Vagina (tissue), 2 donors: ENCODE measurements around the gene IGF2BP1. TPM values are rescaled to one million over a fixed set of nuclear protein-coding genes. Genes with fewer than 3 reads are reported as not detected.

Source experiments
- DNase-seq, 2 donors: peaks; one replicate each; pipeline ENCODE4 v3.0.0-alpha.2; 2017; ENCODE audit errors: extremely low spot score in 2 of 2
- H3K27ac ChIP-seq: fragments of 200-600 bp; sonication (generic); one replicate; pipeline ENCODE4 v1.5.1; 2019
- H3K27me3 ChIP-seq: fragments of 200-600 bp; sonication (generic); one replicate; pipeline ENCODE4 v1.5.1; 2019
- H3K36me3 ChIP-seq, 2 donors: fragments of 200-600 bp; sonication (generic); one replicate each; pipeline ENCODE4 v1.5.1; 2017 to 2019
- H3K4me1 ChIP-seq: fragments of 200-600 bp; sonication (generic); one replicate; pipeline ENCODE4 v1.5.1; 2019
- H3K4me3 ChIP-seq, 2 donors: fragments of 200-600 bp; sonication (generic); 1 replicate in 1 of 2; 2 replicates in 1 of 2; pipeline ENCODE4 v1.5.1; 2016 to 2019
- H3K9me3 ChIP-seq: fragments of 200-600 bp; sonication (generic); one replicate; pipeline ENCODE4 v1.5.1; 2019
- POLR2A ChIP-seq, 2 donors: fragments of 450-650 bp; IDR thresholded peaks; one replicate each; pipeline ENCODE4 v1.6.1; 2017; ENCODE audit warnings: antibody characterized with exemption in 2 of 2, mild to moderate bottlenecking in 2 of 2, moderate library complexity in 2 of 2
- POLR2AphosphoS5 ChIP-seq, 2 donors: sonication (generic); formaldehyde crosslinking; IDR thresholded peaks; one replicate each; pipeline ENCODE4 v1.9.0; 2017; ENCODE audit warnings: antibody characterized with exemption in 2 of 2, mild to moderate bottlenecking in 2 of 2, low read depth in 1 of 2; ENCODE audit not compliant: insufficient read depth in 1 of 2
- intact Hi-C: fragments of 100-400 bp; cut with DNase I; formaldehyde crosslinking; loops from one replicate; pipeline ENCODE4 v1.15.1; 2023
- total RNA-seq: library from RNA; depleted of rRNA; stranded (reverse); fragments of >200 nt; gene quantifications from one replicate; pipeline ENCODE4 v1.2.3, GENCODE V29; 2016
- TF ChIP-seq, protein P1 (sequence below), 3 experiments: fragments of 450-650 bp in 2 of 3; fragments of 200-600 bp in 1 of 3; sonication (generic) in 1 of 3; IDR thresholded peaks; one replicate each; pipeline ENCODE4 v1.5.1; 2017 to 2019; ENCODE audit warnings: antibody characterized with exemption in 3 of 3, mild to moderate bottlenecking in 2 of 3, moderate library complexity in 2 of 3

Gene IGF2BP1
- total RNA-seq, 1 donor from 2014 or later: not detected

DNA sequence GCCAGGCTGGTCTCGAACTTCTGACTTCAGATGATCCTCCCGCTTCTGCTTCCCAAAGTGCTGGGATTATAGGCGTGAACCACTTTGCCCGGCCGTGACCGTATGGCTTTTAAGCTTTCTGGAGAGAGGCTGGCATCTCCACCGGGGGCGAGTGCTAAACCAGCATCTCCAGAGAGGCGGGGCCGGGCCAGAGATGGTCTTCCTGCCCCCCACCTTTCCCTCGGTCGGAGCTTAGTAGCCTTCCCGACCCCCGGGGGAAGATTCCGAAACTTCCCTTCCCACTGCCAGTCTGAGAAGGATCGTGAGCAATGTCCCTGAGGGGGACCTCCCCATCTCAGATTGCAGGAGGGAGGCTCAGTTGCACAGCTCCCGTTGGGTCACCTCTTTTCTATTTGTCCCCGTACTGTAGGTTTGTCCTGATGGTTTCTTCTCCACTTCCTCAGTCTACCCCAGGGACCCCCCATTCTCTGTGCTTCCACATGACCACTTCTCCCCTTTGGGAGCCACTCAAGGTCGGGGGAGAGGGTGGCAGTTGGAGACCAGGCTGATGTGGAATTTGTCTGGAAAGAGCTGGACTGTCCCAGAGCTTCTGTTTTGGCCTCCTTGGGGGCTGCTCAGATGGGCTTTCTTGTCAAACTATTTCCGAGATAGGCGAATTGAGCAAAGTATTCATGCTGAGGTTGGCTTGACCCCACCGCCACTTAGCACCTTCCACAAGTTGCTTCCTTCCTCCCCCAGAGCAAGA lies 18.2 kb downstream of the IGF2BP1 start:
- intact Hi-C loops: no loop called here
- no peak overlapping the region for H3K4me3 ChIP-seq
- no peak for TF ChIP-seq POLR2AphosphoS5 (IDR thresholded peaks at IDR 0.05; ENCODE audit: insufficient read depth in 1 of 2, low read depth in 1 of 2)
- TF ChIP-seq, protein P1, sequence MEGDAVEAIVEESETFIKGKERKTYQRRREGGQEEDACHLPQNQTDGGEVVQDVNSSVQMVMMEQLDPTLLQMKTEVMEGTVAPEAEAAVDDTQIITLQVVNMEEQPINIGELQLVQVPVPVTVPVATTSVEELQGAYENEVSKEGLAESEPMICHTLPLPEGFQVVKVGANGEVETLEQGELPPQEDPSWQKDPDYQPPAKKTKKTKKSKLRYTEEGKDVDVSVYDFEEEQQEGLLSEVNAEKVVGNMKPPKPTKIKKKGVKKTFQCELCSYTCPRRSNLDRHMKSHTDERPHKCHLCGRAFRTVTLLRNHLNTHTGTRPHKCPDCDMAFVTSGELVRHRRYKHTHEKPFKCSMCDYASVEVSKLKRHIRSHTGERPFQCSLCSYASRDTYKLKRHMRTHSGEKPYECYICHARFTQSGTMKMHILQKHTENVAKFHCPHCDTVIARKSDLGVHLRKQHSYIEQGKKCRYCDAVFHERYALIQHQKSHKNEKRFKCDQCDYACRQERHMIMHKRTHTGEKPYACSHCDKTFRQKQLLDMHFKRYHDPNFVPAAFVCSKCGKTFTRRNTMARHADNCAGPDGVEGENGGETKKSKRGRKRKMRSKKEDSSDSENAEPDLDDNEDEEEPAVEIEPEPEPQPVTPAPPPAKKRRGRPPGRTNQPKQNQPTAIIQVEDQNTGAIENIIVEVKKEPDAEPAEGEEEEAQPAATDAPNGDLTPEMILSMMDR (IDR thresholded peaks at IDR 0.05): no peak
- no peak for TF ChIP-seq POLR2A (IDR thresholded peaks at IDR 0.05)
- no peaks in the 10 kb centered on the region for H3K27me3 ChIP-seq
- DNase-seq: peak; percentile 75 to 79
- no peaks in the 10 kb centered on the region for H3K36me3 ChIP-seq
- H3K4me1 ChIP-seq: peaks cover 18% of the 10 kb centered on the region
- H3K27ac ChIP-seq: no peak overlapping the region
- H3K9me3 ChIP-seq: no peaks in the 10 kb centered on the region

DNA sequence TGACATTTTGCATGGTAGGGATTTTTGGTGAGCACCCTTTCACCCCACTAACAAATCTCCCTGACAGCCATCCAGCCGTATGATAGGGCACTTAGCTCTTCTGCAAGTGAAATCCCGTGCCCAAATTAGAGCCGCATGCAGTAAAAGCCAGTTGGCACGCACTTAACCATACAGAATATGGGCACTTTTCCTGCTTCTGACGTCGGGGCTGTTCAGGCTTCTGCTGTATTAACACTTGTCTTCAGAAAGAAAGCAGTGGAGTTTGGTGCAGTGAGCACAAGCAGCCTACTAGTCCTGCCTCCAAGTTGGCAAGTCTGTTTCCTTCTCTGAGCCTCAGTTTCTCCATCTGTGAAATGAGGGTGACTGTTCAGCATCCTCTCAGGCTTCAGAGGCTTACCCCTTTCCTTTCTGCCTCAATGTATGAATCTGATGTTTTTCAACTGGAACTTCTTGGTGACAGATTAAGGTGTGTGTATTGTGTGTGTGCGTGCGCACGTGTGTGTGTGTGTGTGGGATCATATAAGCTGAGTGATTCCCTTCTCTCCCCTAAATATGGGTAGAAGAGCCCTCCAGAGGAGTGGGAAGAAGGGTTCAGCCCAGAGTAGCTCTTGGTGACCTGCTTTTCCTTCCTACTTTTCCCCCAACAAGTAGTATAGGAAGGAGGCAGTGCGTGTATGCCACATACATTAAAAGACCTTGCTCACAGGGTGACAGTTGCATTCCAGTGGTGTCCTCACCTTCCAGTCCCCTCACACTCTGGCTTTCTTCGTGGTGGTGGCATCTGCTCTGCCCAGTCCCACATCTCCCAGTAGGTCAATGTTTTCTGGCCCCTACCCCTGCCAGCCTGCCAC lies 19.0 kb downstream of the IGF2BP1 start:
- no peaks in the 10 kb centered on the region for H3K9me3 ChIP-seq

GRCh38 chr17:49016775-49017463 lies 19.7 kb downstream of the IGF2BP1 start:
- Histone ChIP-seq H3K36me3 (no peaks in the 10 kb centered on the region), H3K27me3 (no peaks in the 10 kb centered on the region), H3K9me3 (no peaks in the 10 kb centered on the region), H3K27ac (no peak overlapping the region), H3K4me3 (no peak overlapping the region), H3K4me1 (peaks cover 18% of the 10 kb centered on the region)
- TF ChIP-seq POLR2A (IDR thresholded peaks at IDR 0.05): no peak
- no peak for TF ChIP-seq POLR2AphosphoS5 (IDR thresholded peaks at IDR 0.05; ENCODE audit: insufficient read depth in 1 of 2, low read depth in 1 of 2)
- TF ChIP-seq, protein P1 (IDR thresholded peaks at IDR 0.05): no peak
- intact Hi-C loops: no loop called here
- DNase-seq: peak; percentile 54 to 88

More for the DNA sequence above, 19.0 kb downstream of the IGF2BP1 start:
- Histone ChIP-seq H3K4me3 (no peak overlapping the region), H3K4me1 (peaks cover 18% of the 10 kb centered on the region), H3K27me3 (no peaks in the 10 kb centered on the region), H3K27ac (no peak overlapping the region), H3K36me3 (no peaks in the 10 kb centered on the region)
- TF ChIP-seq POLR2AphosphoS5 (IDR thresholded peaks at IDR 0.05; ENCODE audit: insufficient read depth in 1 of 2, low read depth in 1 of 2) (no peak), POLR2A (IDR thresholded peaks at IDR 0.05) (no peak)
- TF ChIP-seq, protein P1 (IDR thresholded peaks at IDR 0.05): no peak
- peak in 1 of 2 donors; percentile 69 for DNase-seq
- intact Hi-C loops: no loop called here

DNA sequence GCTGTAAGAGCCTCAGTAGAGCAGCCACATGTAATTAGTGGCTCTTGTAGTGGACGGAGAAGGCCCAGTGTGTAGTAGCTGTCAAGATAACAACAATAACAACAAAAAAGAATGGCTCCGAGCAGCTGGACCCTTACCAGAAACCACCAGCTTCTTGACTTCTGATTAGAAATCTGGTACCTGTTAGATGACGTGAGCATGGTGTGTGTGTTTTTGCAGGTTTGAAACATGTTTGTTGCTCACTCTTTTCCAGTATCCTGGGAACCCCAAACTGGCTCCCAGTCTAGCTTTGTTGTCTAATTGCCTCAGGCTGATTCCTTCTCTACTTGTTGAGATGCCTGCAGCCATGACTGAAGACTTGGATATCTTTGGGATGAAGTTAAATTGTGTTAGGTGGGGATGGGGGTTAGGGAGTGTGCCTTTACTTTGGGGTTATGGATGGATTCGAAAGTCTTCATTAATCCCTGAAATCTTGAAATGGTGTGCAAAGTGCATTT lies 21.0 kb downstream of the IGF2BP1 start:
- no peak for DNase-seq
- TF ChIP-seq POLR2AphosphoS5 (IDR thresholded peaks at IDR 0.05; ENCODE audit: insufficient read depth in 1 of 2, low read depth in 1 of 2): no peak
- no peak for TF ChIP-seq POLR2A (IDR thresholded peaks at IDR 0.05)
- TF ChIP-seq, protein P1 (IDR thresholded peaks at IDR 0.05): no peak
- no peaks in the 10 kb centered on the region for H3K9me3 ChIP-seq
- intact Hi-C loops: no loop called here
- H3K36me3 ChIP-seq: no peaks in the 10 kb centered on the region
- no peak overlapping the region for H3K27ac ChIP-seq
- H3K27me3 ChIP-seq: no peaks in the 10 kb centered on the region
- H3K4me1 ChIP-seq: peaks cover 18% of the 10 kb centered on the region
- H3K4me3 ChIP-seq: no peak overlapping the region
